HepG2 (cell line): ENCODE measurements around the gene BRD3. TPM values are rescaled to one million over a fixed set of nuclear protein-coding genes. Genes with fewer than 3 reads are reported as not detected.
A peak's percentile ranks its signal among the peaks of the same experiment; 100 is the strongest.

Experiments
- ATAC-seq: fragments of 200-7000 bp; cut with Tn5 transposase; 3 replicates; pipeline ENCODE4 v1.9.1; 2020; ENCODE audit warnings: mild to moderate bottlenecking, moderate library complexity
- BruUV-seq: library from RNA; stranded (reverse); fragments of 400-500 nt; replicated peaks from 2 replicates; lab custom pipeline; 2021; lab: Mats Ljungman, UMichigan
- CTCF ChIA-PET: fragments of 300-600 bp; formaldehyde crosslinking; extraction: SDS; loops from one replicate; lab custom pipeline; 2021; ENCODE audit warnings: low total read pairs, inconsistent platforms, low intra/inter-chr PET ratio; lab: Yijun Ruan, JAX
- POLR2A ChIA-PET: fragments of 350-600 bp; sonication (Branson Sonifier 250); formaldehyde crosslinking; loops from one replicate; lab custom pipeline; 2020; ENCODE audit warnings: antibody characterized with exemption, inconsistent platforms; lab: Yijun Ruan, JAX
- DNase-seq: peaks from one replicate; pipeline ENCODE4 v3.0.0-alpha.2; 2015; ENCODE audit warnings: low spot score
- FAIRE-seq: peaks from 3 replicates; lab custom pipeline; 2011; peaks lifted over from hg19 to GRCh38; lab: Jason Lieb, UNC
- H2AFZ ChIP-seq: one replicate; pipeline ENCODE4 v1.6.1; 2011; ENCODE audit warnings: low read length, inconsistent platforms
- H3K27ac ChIP-seq: fragments of 300-600 bp; 3 replicates; pipeline ENCODE4 v1.8.0; 2011; ENCODE audit warnings: mixed run types, mild to moderate bottlenecking, mixed read lengths, low read length, inconsistent platforms; ENCODE audit not compliant: insufficient read depth; ENCODE audit errors: extremely low read length
- H3K27me3 ChIP-seq, 2 experiments: fragments of 200-600 bp in 1 of 2; 2 replicates in 1 of 2; 3 replicates in 1 of 2; pipeline versions ENCODE4 v1.6.0 to v1.8.0; 2011; ENCODE audit warnings: low read length in 2 of 2, mild to moderate bottlenecking in 2 of 2, moderate library complexity in 2 of 2, inconsistent platforms in 1 of 2; ENCODE audit not compliant: insufficient read depth in 2 of 2, control insufficient read depth in 1 of 2
- H3K36me3 ChIP-seq, 2 experiments: fragments of 200-600 bp in 1 of 2; replicated peaks in 1 of 2; 2 replicates in 1 of 2; 3 replicates in 1 of 2; pipeline versions ENCODE4 v1.5.1 to v1.8.0; 2011; ENCODE audit warnings: low read length in 2 of 2, inconsistent platforms in 1 of 2; ENCODE audit not compliant: insufficient read depth in 2 of 2, control insufficient read depth in 1 of 2
- H3K4me1 ChIP-seq: 2 replicates; pipeline ENCODE4 v1.5.1; 2012; ENCODE audit warnings: low read length, inconsistent platforms; ENCODE audit not compliant: insufficient read depth
- H3K4me2 ChIP-seq: 2 replicates; pipeline ENCODE4 v1.6.0; 2011; ENCODE audit warnings: low read depth, low read length, inconsistent platforms
- H3K4me3 ChIP-seq, 3 experiments: fragments of 200-600 bp in 1 of 3; sonication (generic), shearing (Covaris generic) in 1 of 3; replicated peaks in 1 of 3; 2 replicates each; pipeline ENCODE4 v1.5.1; 2011 to 2016; ENCODE audit warnings: low read length in 3 of 3, inconsistent platforms in 2 of 3, low read depth in 2 of 3, mild to moderate bottlenecking in 2 of 3, control low read depth in 1 of 3, mixed read lengths in 1 of 3; ENCODE audit not compliant: insufficient read depth in 1 of 3
- H3K79me2 ChIP-seq: one replicate; pipeline ENCODE4 v1.6.1; 2011; ENCODE audit warnings: low read length, inconsistent platforms; ENCODE audit not compliant: insufficient read depth
- H3K9ac ChIP-seq: 2 replicates; pipeline ENCODE4 v1.6.0; 2011; ENCODE audit warnings: mild to moderate bottlenecking, low read depth, low read length, inconsistent platforms; ENCODE audit not compliant: insufficient read depth
- H3K9me3 ChIP-seq: 2 replicates; pipeline ENCODE4 v1.5.1; 2012; ENCODE audit warnings: mild to moderate bottlenecking, low read length
- H4K20me1 ChIP-seq: 2 replicates; pipeline ENCODE4 v1.6.0; 2011; ENCODE audit warnings: inconsistent platforms, mild to moderate bottlenecking, low read length, moderate library complexity; ENCODE audit not compliant: insufficient read depth
- BHLHE40 ChIP-seq: IDR thresholded peaks from 2 replicates; pipeline ENCODE4 v1.6.1; 2011; ENCODE audit warnings: low read length, improper control_type of control experiment
- CSRNP1 ChIP-seq: sonication (generic); formaldehyde crosslinking; IDR thresholded peaks from 2 replicates; pipeline ENCODE4 v1.8.1; 2023; ENCODE audit warnings: mild to moderate bottlenecking, missing genetic modification reagents
- FOXJ3 ChIP-seq: sonication (generic); formaldehyde crosslinking; IDR thresholded peaks from 2 replicates; pipeline ENCODE4 v1.4.0; 2020; ENCODE audit warnings: missing genetic modification reagents, mild to moderate bottlenecking, borderline replicate concordance
- GATAD1 ChIP-seq: IDR thresholded peaks from 2 replicates; pipeline ENCODE4 v1.6.1; 2016; ENCODE audit warnings: missing genetic modification reagents, missing compliant biosample characterization
- HNF4A ChIP-seq: sonication (generic); formaldehyde crosslinking; IDR thresholded peaks from 2 replicates; pipeline ENCODE4 v1.4.0; 2020; ENCODE audit warnings: missing genetic modification reagents
- NFE2 ChIP-seq: sonication (generic); formaldehyde crosslinking; IDR thresholded peaks from 2 replicates; pipeline ENCODE4 v1.4.0; 2020; ENCODE audit warnings: missing genetic modification reagents
- NR2F1 ChIP-seq, 2 experiments: fragments of 450-650 bp in 1 of 2; formaldehyde crosslinking in 1 of 2; IDR thresholded peaks; 2 replicates each; pipeline versions ENCODE4 v1.5.0 to v1.6.1; 2016 to 2020; ENCODE audit warnings: mild to moderate bottlenecking in 1 of 2, missing compliant biosample characterization in 1 of 2, missing genetic modification reagents in 1 of 2, moderate library complexity in 1 of 2
- PRDM15 ChIP-seq: sonication (generic); formaldehyde crosslinking; IDR thresholded peaks from 2 replicates; pipeline ENCODE4 v1.4.0; 2020; ENCODE audit warnings: missing genetic modification reagents
- SMC3 ChIP-seq: IDR thresholded peaks from 2 replicates; pipeline ENCODE4 v1.6.1; 2011; ENCODE audit warnings: low read length, improper control_type of control experiment
- TBX2 ChIP-seq: sonication (generic); formaldehyde crosslinking; IDR thresholded peaks from 2 replicates; pipeline ENCODE4 v1.5.0; 2020; ENCODE audit warnings: missing genetic modification reagents, mild to moderate bottlenecking, borderline replicate concordance
- TOE1 ChIP-seq: sonication (generic); formaldehyde crosslinking; IDR thresholded peaks from 2 replicates; pipeline ENCODE4 v1.4.0; 2020; ENCODE audit warnings: mild to moderate bottlenecking, missing genetic modification reagents
- TRAFD1 ChIP-seq: sonication (generic); formaldehyde crosslinking; IDR thresholded peaks from 2 replicates; pipeline ENCODE4 v1.5.1; 2020; ENCODE audit warnings: missing genetic modification reagents, mild to moderate bottlenecking, borderline replicate concordance
- YEATS4 ChIP-seq: sonication (generic); formaldehyde crosslinking; IDR thresholded peaks from 2 replicates; pipeline ENCODE4 v1.4.0; 2020; ENCODE audit warnings: missing genetic modification reagents, borderline replicate concordance
- ZC3H4 ChIP-seq: sonication (generic); formaldehyde crosslinking; IDR thresholded peaks from 2 replicates; pipeline ENCODE4 v1.4.0; 2020; ENCODE audit warnings: missing genetic modification reagents, borderline replicate concordance
- ZNF12 ChIP-seq: sonication (generic); formaldehyde crosslinking; IDR thresholded peaks from 2 replicates; pipeline ENCODE4 v1.5.0; 2020; ENCODE audit warnings: missing genetic modification reagents
- WGBS: methylation state at CpG from one replicate; pipeline ENCODE4 v1.1.6; 2017; ENCODE audit warnings: low lambda C conversion rate; 5-methylcytosine and 5-hydroxymethylcytosine counted together
- in situ Hi-C: cut with HindIII; loops from 2 replicates; pipeline ENCODE4 v1.10.0; 2017; ENCODE audit warnings: low pct_unique_long_range_greater_than_20kb; ENCODE audit not compliant: extremely low pct_ligation_motif_present
- intact Hi-C: fragments of 100-400 bp; cut with micrococcal nuclease; formaldehyde crosslinking; loops from one replicate; pipeline ENCODE4 v1.10.0; 2022; ENCODE audit not compliant: unreplicated experiment
- polyA plus RNA-seq, 8 experiments: library from polyadenylated mRNA; depleted of rRNA in 3 of 8; stranded (reverse) in 7 of 8; unstranded in 1 of 8; fragments of >200 nt; fragmentation: Illumina TruSeq in 4 of 8; extraction: Trizol in 4 of 8; gene quantifications; 2 replicates each; pipeline versions ENCODE4 v1.2.1 to v1.2.3, GENCODE V29; 2011 to 2016; ENCODE audit warnings: low read depth in 4 of 8, missing spikeins in 1 of 8, mixed read lengths in 1 of 8; ENCODE audit not compliant: insufficient read depth in 1 of 8
- total RNA-seq, 5 experiments: library from RNA; depleted of rRNA; stranded (reverse); fragments of >200 nt; fragmentation: Illumina TruSeq; extraction: Trizol; gene quantifications; 2 replicates each; pipeline ENCODE4 v1.2.3, GENCODE V29; 2016; ENCODE audit warnings: low read depth in 1 of 5
- TF ChIP-seq, protein P1 (sequence below): sonication (generic); formaldehyde crosslinking; IDR thresholded peaks from 2 replicates; pipeline ENCODE4 v1.8.1; 2022; ENCODE audit warnings: mild to moderate bottlenecking, missing genetic modification reagents

BRD3 gene
- total and polyA plus RNA-seq, 2 of the 13 experiments (the other 11 are each of a cell fraction or from before 2014, with no cell fraction given), result 5.9 to 12.9 TPM

- POLR2A ChIA-PET, result interaction anchor here (1.7 kb wide), 1 partner anchor 11 kb away, joined by 6 read pairs; no protein-coding TSS in a partner anchor
- intact Hi-C loops, result no loop called here
- H3K27me3 ChIP-seq, result peaks cover 2 to 21% of the 10 kb centered on the region in 2 experiments; a peak in 3 of 5 replicates
- H3K9me3 ChIP-seq, result no peaks in the 10 kb centered on the region
- 39% methylated on average over 7 of the region's 20 CpGs for WGBS
- peak overlapping the region; percentile 64 for H3K4me2 ChIP-seq
- H3K79me2 ChIP-seq, result no peaks in the 10 kb centered on the region
- no peaks in the 10 kb centered on the region for H4K20me1 ChIP-seq
- no peak for DNase-seq
- in situ Hi-C loops, result no loop called here
- H3K36me3 ChIP-seq, result no peaks in the 10 kb centered on the region
- FAIRE-seq, result no peak
- H2AFZ ChIP-seq, result no peak overlapping the region
- no TSS peak for BruUV-seq
- ATAC-seq, result peak; percentile 87
- CTCF ChIA-PET, result no interaction called here
- no peak overlapping the region for H3K9ac ChIP-seq
- peak overlapping the region in 1 of 3 experiments; percentile 40; a peak in 2 of 6 replicates for H3K4me3 ChIP-seq
- peaks cover 13% of the 10 kb centered on the region for H3K4me1 ChIP-seq
- H3K27ac ChIP-seq, result no peak overlapping the region
- no peak for TF ChIP-seq TOE1 (CRISPR knock-in tag)
- TF ChIP-seq ZC3H4 (CRISPR knock-in tag), result no peak
- no peak for TF ChIP-seq CSRNP1 (CRISPR knock-in tag)
- TF ChIP-seq NR2F1 (CRISPR knock-in tag; IDR thresholded peaks at IDR 0.05), result no peak
- TF ChIP-seq PRDM15 (CRISPR knock-in tag), result no peak
- no peak for TF ChIP-seq SMC3
- no peak for TF ChIP-seq YEATS4 (CRISPR knock-in tag)
- peak; percentile 23; the same call in 1 of the 2 replicates for TF ChIP-seq TBX2
- TF ChIP-seq FOXJ3 (CRISPR knock-in tag), result no peak
- TF ChIP-seq ZNF12 (CRISPR knock-in tag), result no peak
- TF ChIP-seq, protein P1, sequence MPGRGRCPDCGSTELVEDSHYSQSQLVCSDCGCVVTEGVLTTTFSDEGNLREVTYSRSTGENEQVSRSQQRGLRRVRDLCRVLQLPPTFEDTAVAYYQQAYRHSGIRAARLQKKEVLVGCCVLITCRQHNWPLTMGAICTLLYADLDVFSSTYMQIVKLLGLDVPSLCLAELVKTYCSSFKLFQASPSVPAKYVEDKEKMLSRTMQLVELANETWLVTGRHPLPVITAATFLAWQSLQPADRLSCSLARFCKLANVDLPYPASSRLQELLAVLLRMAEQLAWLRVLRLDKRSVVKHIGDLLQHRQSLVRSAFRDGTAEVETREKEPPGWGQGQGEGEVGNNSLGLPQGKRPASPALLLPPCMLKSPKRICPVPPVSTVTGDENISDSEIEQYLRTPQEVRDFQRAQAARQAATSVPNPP (CRISPR knock-in tag), result no peak
- TF ChIP-seq NFE2 (CRISPR knock-in tag), result no peak
- no peak for TF ChIP-seq GATAD1 (CRISPR knock-in tag)
- peak; percentile 87 for TF ChIP-seq BHLHE40
- no peak for TF ChIP-seq TRAFD1 (CRISPR knock-in tag)
- TF ChIP-seq HNF4A (CRISPR knock-in tag), result peak; percentile 14; the same call in 1 of the 2 replicates
These were observed 63.5 kb downstream of the BRD3 start for GRCh38 chr9:134004131-134004873.
